NCI-H1417 (cell line): Measurements from ENCODE around the gene FOXE3.

ENCODE experiments used
- DNase-seq, 3 experiments: peaks; one replicate each; lab custom pipeline; 2025; lab: John Stamatoyannopoulos, UW

Gene FOXE3

GRCh38 chr1:47415728-47416318 lies at the start of gene FOXE3:
TSS of gene FOXE3 (plus strand) at chr1:47416285. CDS start at chr1:47416316, 31 bp downstream.
- no peak for DNase-seq

DNA sequence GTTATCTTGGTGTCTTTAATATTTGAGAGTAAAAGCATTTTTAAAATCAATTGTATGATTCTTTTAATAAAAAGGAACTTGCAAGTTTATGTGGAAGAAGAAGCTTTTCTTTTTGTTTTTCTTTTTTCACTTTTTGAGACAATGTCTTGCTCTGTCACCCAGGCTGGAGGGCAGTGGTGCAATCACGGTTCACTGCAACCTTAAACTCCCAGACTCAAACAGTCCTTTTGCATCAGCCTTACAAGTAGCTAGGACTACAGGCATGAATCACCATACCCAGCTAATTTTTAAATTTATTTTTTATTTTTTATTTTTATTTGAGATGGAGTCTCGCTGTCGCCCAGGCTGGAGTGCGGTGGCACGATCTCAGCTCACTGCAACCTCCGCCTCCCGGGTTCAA lies 48.4 kb upstream of the FOXE3 start:
- DNase-seq, result no peak

GRCh38 chr1:47371016-47371517 lies 45.0 kb upstream of the FOXE3 start:
- no peak for DNase-seq

DNA sequence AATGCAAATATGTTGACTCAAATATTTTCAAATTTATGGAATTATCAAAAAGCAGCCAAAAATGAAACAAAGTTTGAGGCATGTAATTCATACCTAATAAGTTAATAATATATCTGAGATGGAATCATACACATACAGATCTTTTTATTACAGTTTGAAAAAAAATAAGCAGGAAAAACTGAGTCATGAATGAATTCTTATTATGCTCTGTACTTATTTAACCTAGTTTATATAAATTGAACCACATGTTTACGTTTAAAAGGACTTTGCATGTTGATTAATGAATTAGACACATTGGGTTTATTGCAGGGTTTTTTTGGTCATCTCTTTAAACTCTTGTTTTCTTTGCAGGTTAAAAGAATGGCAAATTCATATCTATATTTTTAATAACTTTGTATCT lies 41.6 kb upstream of the FOXE3 start:
- DNase-seq, result no peak

GRCh38 chr1:47378147-47378546 lies 37.9 kb upstream of the FOXE3 start:
- no peak for DNase-seq

- DNase-seq, result no peak
Observed at GRCh38 chr1:47380699-47381098, 35.4 kb upstream of the FOXE3 start.

GRCh38 chr1:47382399-47382983 lies 33.6 kb upstream of the FOXE3 start:
- no peak for DNase-seq

- no peak for DNase-seq
Observed at GRCh38 chr1:47384083-47384482, 32.0 kb upstream of the FOXE3 start.

- no peak for DNase-seq
Observed at GRCh38 chr1:47385020-47385419, 31.1 kb upstream of the FOXE3 start.

DNA sequence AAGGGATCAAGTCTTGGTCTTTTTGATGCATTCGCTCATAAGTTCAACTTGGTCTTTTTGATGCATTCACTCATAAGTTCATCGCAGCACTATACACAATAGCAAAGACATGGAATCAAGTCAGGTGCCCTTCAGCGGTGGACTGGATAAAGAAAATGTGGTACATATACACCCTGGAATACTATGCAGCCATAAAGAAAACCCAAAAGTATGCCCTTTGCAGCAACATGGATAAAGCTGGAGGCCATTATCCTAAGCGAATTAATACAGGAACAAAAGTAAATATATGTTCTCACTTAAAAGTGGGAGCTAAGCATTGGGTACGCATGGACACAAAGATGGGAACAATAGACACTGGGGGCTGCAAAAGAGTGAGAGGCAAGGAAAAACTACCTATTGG lies 29.8 kb upstream of the FOXE3 start:
- DNase-seq, result no peak

DNA sequence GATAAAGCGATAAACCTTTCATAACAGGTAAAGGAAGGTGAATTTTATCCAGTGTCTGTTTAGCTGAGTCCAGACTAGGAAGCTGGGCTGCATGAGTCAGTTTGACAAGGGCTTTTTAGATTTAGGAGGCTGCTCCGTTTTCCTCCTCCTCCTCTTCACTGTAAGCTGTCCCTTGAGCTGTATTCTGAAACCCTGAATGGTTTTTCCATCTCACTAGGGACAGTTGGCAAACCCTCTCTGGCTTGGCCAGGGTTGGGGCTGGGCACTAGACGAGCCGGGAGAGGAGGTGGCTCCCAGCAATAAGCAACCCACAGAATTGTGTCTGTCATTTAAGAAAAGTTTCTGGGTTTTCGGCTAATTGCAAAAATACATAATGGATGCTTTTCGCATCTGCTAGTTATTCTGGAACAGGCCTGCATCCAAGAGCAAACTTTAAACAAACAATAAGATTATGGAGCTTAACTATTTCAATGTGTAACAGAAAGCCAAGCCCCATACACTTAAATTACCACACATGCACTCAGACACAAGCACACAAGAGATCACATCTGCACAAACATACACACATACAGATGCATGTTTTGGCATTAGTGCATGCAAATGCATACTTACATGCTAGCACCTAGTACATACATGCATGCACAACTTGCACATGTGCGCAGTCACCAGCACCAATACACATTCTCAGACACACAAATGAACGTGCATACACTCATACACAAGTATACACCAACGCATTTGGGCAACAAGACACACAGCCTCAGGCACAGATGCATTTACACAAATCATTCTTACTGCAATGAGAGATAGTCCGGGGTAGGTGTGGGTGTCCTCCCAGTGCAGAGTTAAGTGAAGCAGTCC lies 27.8 kb upstream of the FOXE3 start:
- DNase-seq, result no peak

DNA sequence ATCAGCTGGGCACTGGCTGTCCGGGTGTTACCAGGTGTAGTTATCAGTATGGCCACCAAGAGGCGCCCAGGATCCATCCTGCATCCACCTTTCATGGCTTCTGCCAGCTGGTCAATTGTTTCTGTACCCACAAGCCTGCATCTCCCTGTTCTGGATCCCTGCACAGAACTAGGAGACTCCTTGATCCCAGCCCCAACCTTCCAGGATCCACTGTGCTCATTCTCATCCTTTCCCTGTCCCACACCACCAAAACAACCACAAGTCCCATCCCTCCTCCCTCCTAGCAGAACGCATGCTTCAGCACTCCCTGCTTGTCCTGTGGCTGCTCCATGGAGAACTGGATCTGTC lies 27.2 kb upstream of the FOXE3 start:
- DNase-seq, result peak; percentile 42 to 61 (median 45)

DNA sequence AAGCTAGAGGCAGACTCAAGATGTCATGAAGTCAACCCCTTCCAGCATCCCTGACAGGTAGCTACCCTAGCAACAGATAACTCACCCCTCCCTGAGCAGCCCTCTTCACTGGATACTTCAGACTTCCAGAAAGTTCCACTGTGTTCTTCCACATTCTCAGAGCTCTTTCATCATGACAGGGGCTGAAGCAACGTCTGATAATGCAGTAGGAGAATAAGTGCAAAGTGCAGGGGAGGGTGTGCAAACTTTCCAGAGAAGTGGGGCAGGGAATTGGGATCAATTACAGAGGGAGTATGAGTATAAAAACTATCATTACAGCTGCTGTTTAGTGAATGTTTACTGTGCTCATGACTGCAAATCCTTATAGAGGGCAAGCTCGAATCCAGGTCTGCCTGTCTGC lies 26.4 kb upstream of the FOXE3 start:
- no peak for DNase-seq

GRCh38 chr1:47390843-47391242 lies 25.2 kb upstream of the FOXE3 start:
- no peak for DNase-seq

DNA sequence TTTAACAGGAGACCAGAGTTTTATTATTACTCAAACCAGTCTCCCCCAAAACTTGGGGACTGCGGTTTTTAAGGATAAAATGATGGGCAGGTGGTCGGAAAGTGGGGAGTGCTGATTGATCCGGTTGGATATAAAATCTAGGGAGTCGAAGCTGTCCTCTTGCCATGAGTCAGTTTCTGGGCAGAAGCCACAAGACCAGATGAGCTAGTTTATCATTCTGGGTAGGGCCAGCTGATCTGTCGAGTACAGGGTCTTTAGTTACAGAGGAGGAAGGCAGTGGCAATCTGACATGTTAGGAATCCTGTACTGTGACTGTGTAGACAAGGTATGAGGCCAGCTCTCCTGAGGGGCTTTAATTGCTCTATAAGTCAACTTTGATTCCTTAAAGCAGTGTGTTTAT lies 22.9 kb upstream of the FOXE3 start:
- no peak for DNase-seq

DNA sequence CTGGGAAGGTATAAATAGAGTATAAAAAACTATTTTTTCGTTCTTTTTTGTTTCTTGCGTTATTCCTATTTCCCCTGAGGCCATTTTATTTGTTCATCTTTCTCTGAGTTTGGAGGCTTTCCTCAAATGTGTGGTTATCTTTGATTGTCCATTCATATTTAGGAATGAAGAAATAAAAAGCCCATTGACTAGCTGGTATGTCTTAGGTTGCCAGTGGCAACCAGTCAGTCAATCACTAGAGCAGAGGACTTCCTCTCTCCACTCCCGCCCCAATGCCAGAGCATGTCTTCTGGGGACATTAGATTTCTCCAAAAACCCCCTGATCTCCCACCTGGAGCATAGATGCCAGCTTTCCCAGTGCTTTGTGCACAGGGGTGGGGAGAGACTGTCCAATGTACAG lies 20.7 kb upstream of the FOXE3 start:
- no peak for DNase-seq

DNA sequence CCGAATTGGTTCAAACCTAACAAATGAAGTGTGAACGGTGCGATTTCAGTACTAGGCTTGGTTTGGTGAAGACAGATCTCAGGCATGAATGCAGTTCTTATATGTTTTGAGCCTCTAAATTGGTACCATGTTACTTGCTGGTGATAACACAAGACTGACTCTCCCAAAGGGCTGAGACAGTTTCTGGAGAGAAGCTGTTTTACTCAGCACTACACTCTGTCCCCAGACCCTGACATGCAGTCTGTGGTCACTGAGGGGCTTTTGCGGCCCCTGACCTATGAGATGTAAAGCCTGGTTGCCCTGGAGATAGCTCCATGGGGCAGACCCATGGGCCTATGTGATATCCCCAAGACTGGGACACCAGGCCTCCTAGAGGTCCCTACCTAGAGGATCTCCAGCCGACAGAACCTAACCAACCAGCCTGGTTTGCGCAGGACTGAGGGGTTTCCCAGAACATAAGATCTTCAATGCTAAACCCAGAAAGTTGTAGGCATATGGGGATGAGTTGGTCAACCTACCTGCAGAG lies 19.4 kb upstream of the FOXE3 start:
- no peak for DNase-seq

DNA sequence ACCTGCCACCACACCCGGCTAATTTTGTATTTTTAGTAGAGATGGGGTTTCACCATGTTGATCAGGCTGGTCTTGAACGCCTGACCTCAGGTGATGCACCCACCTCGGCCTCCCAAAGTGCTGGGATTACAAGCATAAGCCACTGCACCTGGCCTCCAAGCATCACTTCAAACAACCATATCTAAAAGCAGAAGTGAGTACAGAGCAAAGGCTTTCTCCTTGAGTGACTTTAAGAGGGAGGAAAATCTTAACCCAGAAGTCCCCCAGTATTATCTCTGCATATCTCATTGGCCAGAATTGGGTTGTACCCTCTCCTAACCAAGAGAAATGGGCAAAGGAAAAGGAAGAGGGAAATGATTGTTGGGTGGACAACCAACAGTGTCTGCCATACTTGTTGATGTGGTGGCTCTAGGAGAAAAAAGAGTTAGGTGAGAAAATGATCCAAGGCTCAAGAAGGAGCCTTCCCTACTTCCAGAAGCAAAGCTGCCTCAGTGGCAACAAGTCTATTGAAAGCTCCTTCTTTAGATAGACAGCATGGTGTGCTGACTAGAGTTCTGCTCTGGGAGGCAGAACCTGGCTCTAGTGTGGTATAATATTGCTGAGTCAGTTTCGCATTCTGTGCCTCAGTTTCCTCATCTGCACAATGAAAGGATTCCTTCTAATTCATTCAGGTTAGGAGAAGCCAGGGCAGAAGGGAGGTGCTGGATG lies 16.8 kb upstream of the FOXE3 start:
- DNase-seq, result no peak

DNA sequence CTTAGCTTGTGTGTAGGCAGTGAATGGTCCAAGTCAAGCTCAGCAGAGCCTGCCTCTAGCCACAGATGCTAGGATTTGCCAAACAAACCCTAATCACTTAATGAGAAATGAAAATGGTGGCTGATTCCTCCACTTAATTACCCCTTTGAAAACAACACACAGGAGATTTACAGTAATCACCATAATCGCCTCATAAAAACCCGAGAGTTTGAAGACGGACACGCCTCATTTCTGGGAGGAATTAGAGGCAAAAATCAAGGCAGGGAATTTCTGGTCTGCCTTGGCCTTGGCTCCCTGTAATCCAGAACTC lies 16.3 kb upstream of the FOXE3 start:
- no peak for DNase-seq

- DNase-seq, result no peak
Observed at GRCh38 chr1:47401761-47402160, 14.3 kb upstream of the FOXE3 start.

- DNase-seq, result no peak
Observed at GRCh38 chr1:47402591-47402990, 13.5 kb upstream of the FOXE3 start.

DNA sequence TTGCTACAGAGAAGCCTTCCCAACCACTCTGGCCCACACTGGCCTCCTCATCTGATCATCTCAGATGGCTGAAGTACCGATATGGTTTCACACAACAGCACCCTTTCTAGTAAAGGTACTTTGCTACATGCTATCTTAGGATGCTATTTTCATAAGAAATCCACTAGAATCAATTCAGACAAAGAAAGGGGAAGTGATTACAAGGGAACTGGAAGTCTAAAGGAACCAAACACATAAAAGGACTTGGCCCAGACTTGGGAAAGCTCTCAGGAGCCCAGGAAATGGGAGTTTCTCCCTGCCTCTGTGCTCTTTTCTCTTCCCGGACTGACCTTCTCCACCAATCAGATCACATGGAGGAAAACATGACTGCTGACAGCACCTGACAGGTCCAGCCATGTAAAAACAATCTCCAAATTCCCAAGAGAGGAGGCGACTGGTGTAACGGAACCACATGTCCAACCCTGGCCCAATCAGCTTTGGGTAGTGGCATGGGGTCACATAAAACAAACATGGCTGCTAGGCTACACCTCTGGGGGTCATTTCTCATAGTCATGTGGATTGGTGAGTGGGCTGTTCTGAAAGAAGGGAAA lies 12.7 kb upstream of the FOXE3 start:
- DNase-seq, result no peak
